ENCODE measurements around the gene SERAC1. TPM values are rescaled to one million over a fixed set of nuclear protein-coding genes. Genes with fewer than 3 reads are reported as not detected.
A peak's percentile ranks its signal among the peaks of the same experiment; 100 is the strongest.

SERAC1 gene
- total RNA-seq, 3 donors from 2014 or later (not counting 1 experiment from before 2014, with no cell fraction given), result 2.1 to 3.0 (median 2.3) TPM

- Histone ChIP-seq H3K27ac (ENCODE audit: low read length) (no peak overlapping the region), H3K36me3 (ENCODE audit: control insufficient read depth, insufficient read depth, low read length) (peaks cover 9% of the 10 kb centered on the region), H3K4me3 (ENCODE audit: low read length) (no peak overlapping the region), H3K9me3 (ENCODE audit: control insufficient read depth, insufficient read depth, low read length) (no peaks in the 10 kb centered on the region), H3K27me3 (ENCODE audit: control insufficient read depth, insufficient read depth, low read length) (no peaks in the 10 kb centered on the region), H3K4me1 (ENCODE audit: control insufficient read depth, insufficient read depth, low read length) (peaks cover 6% of the 10 kb centered on the region)
- 82% methylated on average over 23 of the region's 23 CpGs for WGBS (ENCODE audit: insufficient coverage)
- H3K36me3 Mint-ChIP-seq, result no peaks in the 10 kb centered on the region
- peaks cover 12 to 18% of the 10 kb centered on the region in 2 donors for H3K4me1 Mint-ChIP-seq
- no peaks in the 10 kb centered on the region for H3K9me3 Mint-ChIP-seq
- peak overlapping the region in 1 of 2 donors; percentile 16 for H3K27ac Mint-ChIP-seq
- H3K4me3 Mint-ChIP-seq, result no peak overlapping the region
- ATAC-seq, result no peak
- intact Hi-C loops (cut with micrococcal nuclease), result no loop called here
- no peak for TF ChIP-seq CTCF (IDR thresholded peaks at IDR 0.05)
- no peak for DNase-seq
- no peaks in the 10 kb centered on the region for H3K27me3 Mint-ChIP-seq (ENCODE audit: low read depth in 2 of 2)
Measured at GRCh38 chr6:158066136-158066781, 101.8 kb downstream of the SERAC1 start.

- H3K36me3 Mint-ChIP-seq, result no peaks in the 10 kb centered on the region
- no peak overlapping the region for H3K4me3 ChIP-seq (ENCODE audit: low read length)
- TF ChIP-seq CTCF (IDR thresholded peaks at IDR 0.05), result no peak
- ATAC-seq (no peak), DNase-seq (no peak)
- H3K4me1 Mint-ChIP-seq, result peaks cover 12 to 18% of the 10 kb centered on the region in 2 donors
- no peaks in the 10 kb centered on the region for H3K27me3 ChIP-seq (ENCODE audit: control insufficient read depth, insufficient read depth, low read length)
- H3K36me3 ChIP-seq (ENCODE audit: control insufficient read depth, insufficient read depth, low read length), result peaks cover 8% of the 10 kb centered on the region
- H3K27ac Mint-ChIP-seq, result no peak overlapping the region
- no peaks in the 10 kb centered on the region for H3K9me3 ChIP-seq (ENCODE audit: control insufficient read depth, insufficient read depth, low read length)
- peaks cover 13% of the 10 kb centered on the region for H3K4me1 ChIP-seq (ENCODE audit: control insufficient read depth, insufficient read depth, low read length)
- H3K9me3 Mint-ChIP-seq, result no peaks in the 10 kb centered on the region
- H3K27me3 Mint-ChIP-seq (ENCODE audit: low read depth in 2 of 2), result no peaks in the 10 kb centered on the region
- no peak overlapping the region for H3K4me3 Mint-ChIP-seq
- no peak overlapping the region for H3K27ac ChIP-seq (ENCODE audit: low read length)
- WGBS (ENCODE audit: insufficient coverage), result 92% methylated on average over 24 of the region's 24 CpGs
- intact Hi-C loops (cut with micrococcal nuclease), result no loop called here
Measured at GRCh38 chr6:158064725-158065251, 103.3 kb downstream of the SERAC1 start.

- intact Hi-C loops (cut with micrococcal nuclease), result no loop called here
- no peak for TF ChIP-seq CTCF (IDR thresholded peaks at IDR 0.05)
- Histone ChIP-seq H3K4me1 (ENCODE audit: control insufficient read depth, insufficient read depth, low read length) (peaks cover 9% of the 10 kb centered on the region), H3K36me3 (ENCODE audit: control insufficient read depth, insufficient read depth, low read length) (peaks cover 8% of the 10 kb centered on the region), H3K27me3 (ENCODE audit: control insufficient read depth, insufficient read depth, low read length) (no peaks in the 10 kb centered on the region), H3K9me3 (ENCODE audit: control insufficient read depth, insufficient read depth, low read length) (no peaks in the 10 kb centered on the region), H3K4me3 (ENCODE audit: low read length) (no peak overlapping the region), H3K27ac (ENCODE audit: low read length) (no peak overlapping the region)
- DNase-seq (no peak), ATAC-seq (no peak)
- H3K4me1 Mint-ChIP-seq, result peaks cover 6 to 12% of the 10 kb centered on the region in 2 donors
- H3K9me3 Mint-ChIP-seq, result no peaks in the 10 kb centered on the region
- no peak overlapping the region for H3K4me3 Mint-ChIP-seq
- H3K27ac Mint-ChIP-seq, result no peak overlapping the region
- 97% methylated on average over 11 of the region's 11 CpGs for WGBS (ENCODE audit: insufficient coverage)
- H3K36me3 Mint-ChIP-seq, result no peaks in the 10 kb centered on the region
- H3K27me3 Mint-ChIP-seq (ENCODE audit: low read depth in 2 of 2), result no peaks in the 10 kb centered on the region
Measured at GRCh38 chr6:158063736-158064135, 104.3 kb downstream of the SERAC1 start.
